ENCODE results near the gene TRIM50.
A peak's percentile ranks its signal among the peaks of the same experiment; 100 is the strongest.
"Not testable (repeated sequence)": the region's sequence is repeated elsewhere in the genome, so short reads cannot be mapped to it uniquely, and the experiment has no call there.

TRIM50 gene

GRCh38 chr7:73341877-73342276, 14.0 kb upstream of the TRIM50 start:
- H3K27ac Mint-ChIP-seq = no peak overlapping the region
- H3K4me3 Mint-ChIP-seq = no peak overlapping the region
- H3K9me3 Mint-ChIP-seq = no peaks in the 10 kb centered on the region
- H3K27me3 Mint-ChIP-seq = peaks cover 15% of the 10 kb centered on the region
- H3K36me3 Mint-ChIP-seq (ENCODE audit: low read depth) = no peaks in the 10 kb centered on the region
- intact Hi-C loops (cut with micrococcal nuclease) = no loop called here
- H3K4me1 Mint-ChIP-seq (ENCODE audit: low read depth) = no peaks in the 10 kb centered on the region

GRCh38 chr7:73340514-73340913, 12.6 kb upstream of the TRIM50 start:
- H3K4me1 Mint-ChIP-seq (ENCODE audit: low read depth) = no peaks in the 10 kb centered on the region
- H3K9me3 Mint-ChIP-seq = no peaks in the 10 kb centered on the region
- H3K4me3 Mint-ChIP-seq = no peak overlapping the region
- peaks cover 15% of the 10 kb centered on the region for H3K27me3 Mint-ChIP-seq
- H3K36me3 Mint-ChIP-seq (ENCODE audit: low read depth) = no peaks in the 10 kb centered on the region
- no peak overlapping the region for H3K27ac Mint-ChIP-seq
- intact Hi-C loops (cut with micrococcal nuclease) = no loop called here

- H3K4me1 Mint-ChIP-seq (ENCODE audit: low read depth) = no peaks in the 10 kb centered on the region
- H3K27ac Mint-ChIP-seq = no peak overlapping the region
- H3K9me3 Mint-ChIP-seq = no peaks in the 10 kb centered on the region
- no peaks in the 10 kb centered on the region for H3K36me3 Mint-ChIP-seq (ENCODE audit: low read depth)
- H3K27me3 Mint-ChIP-seq = peaks cover 22% of the 10 kb centered on the region
- intact Hi-C loops (cut with micrococcal nuclease) = no loop called here
- H3K4me3 Mint-ChIP-seq = no peak overlapping the region
Observed at GRCh38 chr7:73338321-73338720, 10.4 kb upstream of the TRIM50 start.

- H3K27ac Mint-ChIP-seq = no peak overlapping the region
- no peak overlapping the region for H3K4me3 Mint-ChIP-seq
- H3K9me3 Mint-ChIP-seq = no peaks in the 10 kb centered on the region
- peaks cover 23% of the 10 kb centered on the region for H3K27me3 Mint-ChIP-seq
- H3K4me1 Mint-ChIP-seq (ENCODE audit: low read depth) = peaks cover 29% of the 10 kb centered on the region
- H3K36me3 Mint-ChIP-seq (ENCODE audit: low read depth) = no peaks in the 10 kb centered on the region
- intact Hi-C loops (cut with micrococcal nuclease) = loop anchor here (5.0 kb wide), 1 partner anchor 105 kb away; no protein-coding TSS in a partner anchor
Observed at GRCh38 chr7:73332447-73332846, 4.6 kb upstream of the TRIM50 start.

- intact Hi-C loops (cut with micrococcal nuclease) = loop anchor here (5.0 kb wide), 1 partner anchor 107 kb away; no protein-coding TSS in a partner anchor
- no peaks in the 10 kb centered on the region for H3K36me3 Mint-ChIP-seq (ENCODE audit: low read depth)
- H3K4me1 Mint-ChIP-seq (ENCODE audit: low read depth) = peaks cover 29% of the 10 kb centered on the region
- no peaks in the 10 kb centered on the region for H3K9me3 Mint-ChIP-seq
- no peak overlapping the region for H3K4me3 Mint-ChIP-seq
- H3K27ac Mint-ChIP-seq = peak overlapping the region; percentile 82
- H3K27me3 Mint-ChIP-seq = peaks cover 23% of the 10 kb centered on the region
Observed at GRCh38 chr7:73330772-73331171, 2.9 kb upstream of the TRIM50 start.

GRCh38 chr7:73329861-73330581, 2.1 kb upstream of the TRIM50 start:
- Mint-ChIP-seq H3K9me3 (no peaks in the 10 kb centered on the region), H3K36me3 (ENCODE audit: low read depth) (no peaks in the 10 kb centered on the region)
- intact Hi-C loops (cut with micrococcal nuclease) = loop anchor here (5.0 kb wide), 1 partner anchor 107 kb away; no protein-coding TSS in a partner anchor

GRCh38 chr7:73328696-73329095, 814 bp upstream of the TRIM50 start:
- H3K9me3 Mint-ChIP-seq = no peaks in the 10 kb centered on the region
- no peaks in the 10 kb centered on the region for H3K36me3 Mint-ChIP-seq (ENCODE audit: low read depth)
- H3K4me1 Mint-ChIP-seq (ENCODE audit: low read depth) = peaks cover 41% of the 10 kb centered on the region
- intact Hi-C loops (cut with micrococcal nuclease) = no loop called here
- H3K27ac Mint-ChIP-seq = no peak overlapping the region
- no peak overlapping the region for H3K4me3 Mint-ChIP-seq
- H3K27me3 Mint-ChIP-seq = peaks cover 18% of the 10 kb centered on the region

More at GRCh38 chr7:73329861-73330581, 2.1 kb upstream of the TRIM50 start:
- Mint-ChIP-seq H3K27ac (peak overlapping the region; percentile 82), H3K4me3 (peak overlapping the region; percentile 59), H3K27me3 (peaks cover 22% of the 10 kb centered on the region), H3K4me1 (ENCODE audit: low read depth) (peaks cover 29% of the 10 kb centered on the region)

- H3K36me3 Mint-ChIP-seq (ENCODE audit: low read depth); intact Hi-C loops (cut with micrococcal nuclease); H3K9me3 Mint-ChIP-seq; H3K4me3 Mint-ChIP-seq; H3K27ac Mint-ChIP-seq: not testable (repeated sequence)
- Mint-ChIP-seq H3K4me1 (ENCODE audit: low read depth) (peaks cover 42% of the 10 kb centered on the region), H3K27me3 (peaks cover 20% of the 10 kb centered on the region)
Observed at GRCh38 chr7:73327449-73327848, 433 bp downstream of the TRIM50 start.

- Mint-ChIP-seq H3K4me1 (ENCODE audit: low read depth) (peaks cover 28% of the 10 kb centered on the region), H3K27me3 (peaks cover 10% of the 10 kb centered on the region)
- H3K4me3 Mint-ChIP-seq; H3K36me3 Mint-ChIP-seq (ENCODE audit: low read depth); H3K27ac Mint-ChIP-seq; intact Hi-C loops (cut with micrococcal nuclease); H3K9me3 Mint-ChIP-seq: not testable (repeated sequence)
Observed at GRCh38 chr7:73325424-73325823, 2.5 kb downstream of the TRIM50 start.

- H3K36me3 Mint-ChIP-seq (ENCODE audit: low read depth); H3K27me3 Mint-ChIP-seq; intact Hi-C loops (cut with micrococcal nuclease); H3K9me3 Mint-ChIP-seq: not testable (repeated sequence)
- Mint-ChIP-seq H3K4me3 (peak overlapping the region; percentile 57), H3K27ac (peak overlapping the region; percentile 51), H3K4me1 (ENCODE audit: low read depth) (peaks cover 16% of the 10 kb centered on the region)
Observed at GRCh38 chr7:73324081-73324845, 3.6 kb downstream of the TRIM50 start.

- H3K27me3 Mint-ChIP-seq; H3K36me3 Mint-ChIP-seq (ENCODE audit: low read depth); H3K9me3 Mint-ChIP-seq; intact Hi-C loops (cut with micrococcal nuclease): not testable (repeated sequence)
- H3K4me1 Mint-ChIP-seq (ENCODE audit: low read depth) = peaks cover 13% of the 10 kb centered on the region
- H3K4me3 Mint-ChIP-seq = peak overlapping the region; percentile 57
- peak overlapping the region; percentile 51 for H3K27ac Mint-ChIP-seq
Observed at GRCh38 chr7:73323434-73324080, 4.3 kb downstream of the TRIM50 start.

- H3K27ac Mint-ChIP-seq; H3K36me3 Mint-ChIP-seq (ENCODE audit: low read depth); intact Hi-C loops (cut with micrococcal nuclease): not testable (repeated sequence)
Observed at GRCh38 chr7:73320009-73320408, 7.9 kb downstream of the TRIM50 start.

GRCh38 chr7:73319541-73319940, 8.3 kb downstream of the TRIM50 start:
- H3K9me3 Mint-ChIP-seq; H3K36me3 Mint-ChIP-seq (ENCODE audit: low read depth); intact Hi-C loops (cut with micrococcal nuclease); H3K27ac Mint-ChIP-seq; H3K4me3 Mint-ChIP-seq: not testable (repeated sequence)
- Mint-ChIP-seq H3K4me1 (ENCODE audit: low read depth) (peaks cover 10% of the 10 kb centered on the region), H3K27me3 (peaks cover 13% of the 10 kb centered on the region)

More at GRCh38 chr7:73320009-73320408, 7.9 kb downstream of the TRIM50 start:
- H3K4me1 Mint-ChIP-seq (ENCODE audit: low read depth) = peaks cover 13% of the 10 kb centered on the region
- peaks cover 13% of the 10 kb centered on the region for H3K27me3 Mint-ChIP-seq
- not testable (repeated sequence) for H3K9me3 Mint-ChIP-seq, H3K4me3 Mint-ChIP-seq

- H3K4me1 Mint-ChIP-seq (ENCODE audit: low read depth); H3K27ac Mint-ChIP-seq; H3K27me3 Mint-ChIP-seq; H3K4me3 Mint-ChIP-seq; H3K36me3 Mint-ChIP-seq (ENCODE audit: low read depth); intact Hi-C loops (cut with micrococcal nuclease); H3K9me3 Mint-ChIP-seq: not testable (repeated sequence)
Observed at GRCh38 chr7:73318656-73319204, 9.2 kb downstream of the TRIM50 start.
